Testis (tissue), 2 donors: ENCODE results near the gene NPAS3.

Experiments used
- CTCF ChIP-seq, 3 experiments: fragments of 450-650 bp in 2 of 3; fragments of 200-600 bp in 1 of 3; sonication (generic) in 1 of 3; IDR thresholded peaks; one replicate each; pipeline ENCODE4 v1.5.1; 2016 to 2019; ENCODE audit warnings: antibody characterized with exemption in 3 of 3, mild to moderate bottlenecking in 2 of 3, moderate library complexity in 1 of 3
- POLR2A ChIP-seq: fragments of 450-650 bp; IDR thresholded peaks from one replicate; pipeline ENCODE4 v1.6.1; 2017; ENCODE audit warnings: antibody characterized with exemption, mild to moderate bottlenecking, moderate library complexity

GRCh38 chr14:32896979-32897697 is 41.5 kb upstream of the NPAS3 start:
- no peak for TF ChIP-seq CTCF (IDR thresholded peaks at IDR 0.05)
- TF ChIP-seq POLR2A = no peak
